NCI-H82 treated with DMSO at 0.1 percent for 48 hours (cell line): Measurements from ENCODE around the gene C8G.
A peak's percentile ranks its signal among the peaks of the same experiment; 100 is the strongest.

ENCODE experiments used
- DNase-seq: peaks from one replicate; lab custom pipeline; 2025; ENCODE audit not compliant: unreplicated experiment; lab: John Stamatoyannopoulos, UW

Gene C8G

DNA sequence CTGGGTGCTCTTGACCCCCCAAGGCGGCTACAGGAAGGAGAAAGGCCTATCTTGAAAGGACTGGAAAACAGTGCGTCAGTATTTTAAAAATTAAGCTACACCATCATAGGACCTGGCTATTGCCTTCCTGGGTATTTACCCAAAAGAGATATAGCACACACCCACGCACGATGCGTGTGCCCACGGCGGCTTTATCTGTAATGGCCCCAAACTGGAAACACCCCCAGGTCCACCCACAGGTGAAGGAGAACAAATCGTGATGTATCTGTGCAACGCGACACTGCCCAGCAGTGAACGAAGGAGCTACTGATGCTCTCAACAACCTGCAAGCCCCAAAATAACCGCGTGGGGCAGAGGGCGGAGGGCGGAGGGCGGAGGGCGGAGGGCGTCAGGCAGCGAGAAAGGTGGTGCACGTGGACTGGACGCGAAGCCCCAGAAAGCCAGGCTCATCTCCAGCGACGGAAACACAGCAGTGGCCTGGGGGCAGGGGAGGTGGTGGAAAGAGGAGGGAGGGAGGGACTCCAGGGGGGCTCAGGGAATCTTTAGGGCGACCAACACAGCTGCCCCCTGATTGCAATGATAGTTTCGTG, 19.9 kb downstream of the C8G start:
- DNase-seq, result no peak

DNA sequence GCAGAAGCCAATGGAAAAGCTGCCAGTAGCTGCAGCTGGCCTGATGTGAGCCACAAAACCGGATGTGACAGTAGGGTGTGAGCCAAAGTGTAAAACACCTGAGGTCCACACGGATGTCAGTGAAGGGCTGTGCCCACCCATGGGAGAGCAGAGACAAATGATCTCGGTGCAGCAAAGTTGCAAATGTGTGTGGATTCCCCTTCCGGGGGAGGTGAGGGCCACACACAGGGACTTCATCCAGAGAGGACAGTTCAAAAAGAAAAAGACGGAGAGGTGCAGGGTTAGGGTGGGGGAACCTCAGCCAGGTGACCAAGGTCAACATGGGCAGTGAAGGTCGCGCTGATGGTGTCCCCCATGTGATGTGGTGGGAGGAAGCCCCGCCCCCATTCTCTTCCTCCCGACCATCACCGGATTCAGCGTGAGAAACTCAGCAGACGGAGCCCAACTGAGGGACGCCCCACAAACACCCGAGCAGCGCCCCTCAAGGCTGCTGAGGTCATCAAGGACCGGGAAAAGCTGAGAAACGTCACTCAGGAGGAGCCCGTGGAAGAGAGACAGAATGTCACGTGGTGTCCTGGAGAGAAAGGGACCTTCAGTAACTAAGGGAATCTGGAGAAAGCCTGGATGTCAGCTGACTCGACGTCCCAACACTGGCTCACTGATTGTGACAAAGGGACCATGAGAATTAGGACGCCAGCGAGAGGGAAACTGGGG, 20.9 kb downstream of the C8G start:
- DNase-seq, result no peak

DNA sequence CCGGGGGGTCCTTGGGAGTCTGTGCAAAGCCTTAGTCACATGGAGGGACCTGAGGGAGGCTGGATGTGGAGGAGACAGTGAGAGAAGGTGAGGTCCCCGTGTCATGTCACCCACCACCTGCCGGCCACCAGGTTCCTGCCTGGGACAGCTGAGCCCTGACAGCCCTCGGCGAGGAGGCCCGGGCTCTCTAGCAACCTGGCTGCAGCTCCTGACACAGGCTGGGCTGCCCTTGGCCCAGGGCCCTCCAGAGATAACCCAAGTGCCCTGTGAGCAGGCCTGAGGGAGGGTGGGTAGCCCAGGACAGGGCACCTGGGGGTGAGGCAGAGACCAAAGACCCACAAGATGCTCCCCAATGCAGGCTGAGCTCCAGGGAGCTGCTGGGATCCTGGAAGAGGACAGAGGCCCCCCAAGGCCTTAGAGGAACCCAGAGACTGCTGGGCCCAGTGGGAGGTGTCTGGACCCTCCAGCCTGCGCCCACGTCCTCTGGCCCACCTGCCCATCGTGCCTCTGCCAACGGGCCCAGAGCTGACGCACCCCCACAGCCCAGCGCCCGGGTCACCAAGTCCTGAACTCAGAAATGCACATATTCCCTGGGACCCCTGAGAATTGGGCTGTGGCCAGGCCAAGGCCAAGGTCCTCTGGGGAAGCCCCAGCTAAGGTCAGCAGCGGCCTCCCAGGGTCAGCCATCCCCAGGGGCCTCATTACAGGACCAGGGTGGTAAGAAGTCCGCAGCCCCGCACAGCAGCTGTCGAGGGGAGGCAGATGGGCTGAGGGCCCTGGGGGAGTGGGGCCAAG, 23.5 kb downstream of the C8G start:
- DNase-seq, result no peak

DNA sequence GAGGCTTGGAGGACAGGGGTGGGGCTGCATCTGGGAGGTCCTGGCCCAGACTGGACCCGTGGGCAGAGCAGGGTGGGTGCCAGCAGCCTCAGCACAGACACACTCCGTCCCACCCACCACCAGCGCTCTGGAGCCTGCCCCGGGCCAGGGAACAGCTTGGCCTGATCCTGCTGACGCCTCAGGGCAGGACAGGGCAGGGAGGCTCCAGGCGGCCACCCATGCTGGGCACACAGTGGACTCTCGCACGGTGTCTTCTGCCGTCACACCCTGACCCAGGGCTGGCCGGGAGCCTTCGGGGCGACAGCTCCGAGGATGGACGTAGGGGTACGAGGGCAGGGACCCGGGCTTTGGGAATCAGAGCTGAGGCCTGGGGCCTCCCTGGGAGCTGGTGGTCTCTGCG, 24.1 kb downstream of the C8G start:
- no peak for DNase-seq

DNA sequence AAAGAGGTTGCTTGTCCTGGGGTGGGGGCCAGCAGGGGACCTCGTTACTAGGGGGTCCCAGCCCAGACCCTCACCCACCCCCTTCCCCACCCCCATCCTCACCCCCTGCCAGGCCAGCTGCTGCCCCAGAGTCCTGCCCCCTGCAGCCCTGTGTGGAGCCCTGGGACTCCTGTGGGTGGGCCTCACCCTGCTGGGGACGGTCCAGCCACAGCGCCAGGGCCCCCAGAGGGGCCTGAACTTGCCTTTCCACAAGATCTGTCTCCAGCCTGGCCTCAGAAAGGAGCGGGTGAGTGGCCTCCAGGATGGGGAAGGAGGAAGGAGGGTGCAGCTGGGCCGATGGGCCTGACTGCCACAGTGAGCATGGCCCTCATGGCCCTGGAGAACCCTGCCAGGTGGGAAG, 24.7 kb downstream of the C8G start:
- DNase-seq, result no peak

- no peak for DNase-seq
These were observed 25.3 kb downstream of the C8G start for GRCh38 chr9:136970361-136970760.

DNA sequence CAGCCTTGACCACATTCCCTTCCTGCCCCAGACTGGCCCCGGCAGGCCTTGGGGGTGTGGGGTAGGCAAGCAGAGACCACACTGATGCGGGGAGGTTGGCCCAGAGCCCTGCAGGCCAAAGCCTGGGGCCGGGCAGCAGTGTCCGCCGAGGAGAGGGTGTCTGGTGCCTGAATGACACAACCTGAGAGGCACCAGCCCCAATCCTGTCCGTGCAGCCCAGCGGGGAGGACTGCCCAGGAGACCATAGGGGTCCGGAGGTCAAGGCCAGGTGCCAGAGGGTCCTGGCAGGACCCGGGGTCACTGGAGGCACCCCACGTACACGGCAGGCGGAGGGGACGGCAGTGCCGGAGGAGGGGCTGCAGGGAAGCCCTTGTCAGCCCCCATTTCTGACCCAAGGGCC, 26.7 kb downstream of the C8G start:
- no peak for DNase-seq

DNA sequence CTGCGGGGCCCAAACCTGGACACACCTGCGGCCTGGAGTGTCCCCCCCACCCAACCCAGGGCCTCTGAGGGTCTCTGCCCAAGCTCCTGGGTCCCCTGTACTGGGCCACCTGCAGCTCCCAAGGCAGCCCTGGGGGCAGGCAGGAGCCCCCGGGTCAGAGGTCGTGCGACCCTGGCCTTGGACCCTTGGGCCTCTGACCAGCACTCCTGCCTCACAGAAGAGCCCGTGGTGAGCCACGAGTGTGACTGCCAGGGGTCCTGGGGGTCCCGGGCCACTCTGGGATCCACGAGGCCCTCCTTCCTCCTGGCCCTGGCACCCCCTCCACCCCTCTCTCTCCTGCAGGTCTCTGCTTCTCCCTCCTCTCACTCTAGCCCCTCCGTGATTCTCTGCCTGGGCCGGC, 27.3 kb downstream of the C8G start:
- no peak for DNase-seq

DNA sequence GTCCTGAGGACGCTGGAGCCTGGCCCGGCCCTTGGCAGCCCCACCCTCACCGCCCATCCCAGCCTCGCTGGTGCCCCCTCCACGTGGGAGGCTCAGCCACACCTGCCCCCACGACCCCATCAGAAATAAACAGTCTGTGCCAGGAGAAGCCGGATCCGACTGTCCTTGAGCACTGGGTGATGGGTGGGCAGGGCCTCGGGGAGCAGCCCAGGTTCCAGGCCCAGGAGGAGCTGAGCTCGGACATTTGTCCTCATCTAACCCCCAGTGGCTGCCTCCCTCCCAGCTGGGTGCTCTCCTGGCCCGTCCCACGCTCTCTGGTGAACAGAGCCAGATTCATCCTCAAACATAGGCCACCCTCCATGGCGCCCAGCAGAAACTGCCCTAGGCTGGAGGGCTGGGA, 27.7 kb downstream of the C8G start:
- no peak for DNase-seq

DNA sequence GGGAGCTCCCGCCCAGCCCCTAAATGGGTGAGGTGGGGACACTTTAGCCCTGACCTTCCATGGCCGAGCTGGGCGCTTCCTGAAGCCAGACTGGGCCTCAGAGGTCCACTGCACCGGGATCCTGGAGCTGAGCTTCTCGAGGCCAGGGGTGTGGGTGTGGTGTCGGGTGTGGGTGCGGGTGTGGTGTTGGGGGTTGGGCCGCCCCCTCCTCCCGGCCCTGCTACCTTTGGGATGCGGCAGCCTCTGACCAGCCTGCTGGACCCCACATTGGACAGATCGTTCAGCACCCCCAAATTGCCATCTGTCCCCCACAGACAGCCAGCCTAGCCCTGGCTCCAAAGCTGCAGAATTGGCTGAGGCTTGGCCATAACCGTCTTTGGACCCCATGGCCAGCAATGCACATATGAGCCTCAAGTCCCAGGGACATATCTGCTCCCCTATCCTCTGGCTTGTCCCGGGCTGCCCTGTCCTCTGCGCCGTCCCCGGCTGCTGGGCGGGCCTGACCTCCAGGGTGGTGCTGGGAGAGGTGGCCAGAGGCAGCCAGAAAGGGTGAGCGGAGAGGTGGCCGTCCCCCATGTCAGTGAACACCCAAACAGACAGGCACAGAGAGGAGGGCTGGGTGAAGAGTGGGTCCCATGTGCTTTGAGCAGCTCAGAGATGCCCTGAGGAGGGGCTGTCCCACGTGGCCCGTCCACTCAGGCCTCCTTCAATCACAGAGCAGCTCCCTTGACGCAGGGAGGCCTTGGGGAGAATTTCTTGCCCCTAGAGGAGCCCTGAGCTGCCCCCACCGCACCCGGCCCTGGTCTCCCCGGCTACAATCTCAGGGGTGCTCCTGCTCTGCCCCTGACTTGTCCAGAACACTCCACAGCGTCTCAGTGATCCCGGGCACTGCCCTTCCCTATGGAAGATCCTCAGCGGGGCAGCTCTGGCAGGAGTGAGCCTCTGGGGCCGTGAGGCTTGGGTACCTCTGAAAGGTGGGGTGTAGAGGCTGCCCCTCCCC, 28.9 kb downstream of the C8G start:
- DNase-seq, result no peak

DNA sequence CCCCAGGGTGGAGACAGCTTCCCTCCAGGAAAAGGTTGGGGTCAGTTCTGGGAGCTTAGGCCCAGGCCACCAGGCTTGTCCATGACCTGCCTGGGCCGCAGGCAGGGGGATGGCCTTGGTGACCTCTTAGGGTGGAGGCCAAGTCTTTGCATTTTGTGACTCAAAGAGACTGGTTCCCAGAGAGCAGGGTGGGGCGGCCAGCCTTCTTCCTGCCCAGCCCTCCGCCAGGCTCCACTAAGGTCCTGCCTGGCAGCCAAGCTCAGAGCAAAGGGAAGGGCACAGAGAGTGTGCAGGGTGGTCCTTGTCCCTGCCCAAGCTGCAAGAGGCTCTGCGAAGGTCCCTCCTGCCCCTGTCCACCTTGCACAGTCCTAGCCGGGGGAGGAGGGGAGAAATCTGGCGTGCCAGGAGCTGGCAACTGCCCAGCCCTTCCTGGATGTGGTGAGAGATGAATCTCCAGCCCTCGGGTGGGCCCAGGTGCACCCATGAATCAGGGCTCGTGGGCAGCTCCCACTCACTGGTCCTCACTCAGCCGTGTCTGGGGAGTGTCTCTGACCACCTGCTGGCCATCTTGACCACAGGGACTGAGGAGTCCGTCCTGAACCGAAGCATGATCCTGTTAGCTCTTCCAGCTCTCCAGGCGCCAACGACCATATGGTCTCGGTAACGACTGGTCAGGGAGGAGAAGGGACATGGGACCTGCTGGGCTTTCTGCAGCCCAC, 29.9 kb downstream of the C8G start:
- no peak for DNase-seq

DNA sequence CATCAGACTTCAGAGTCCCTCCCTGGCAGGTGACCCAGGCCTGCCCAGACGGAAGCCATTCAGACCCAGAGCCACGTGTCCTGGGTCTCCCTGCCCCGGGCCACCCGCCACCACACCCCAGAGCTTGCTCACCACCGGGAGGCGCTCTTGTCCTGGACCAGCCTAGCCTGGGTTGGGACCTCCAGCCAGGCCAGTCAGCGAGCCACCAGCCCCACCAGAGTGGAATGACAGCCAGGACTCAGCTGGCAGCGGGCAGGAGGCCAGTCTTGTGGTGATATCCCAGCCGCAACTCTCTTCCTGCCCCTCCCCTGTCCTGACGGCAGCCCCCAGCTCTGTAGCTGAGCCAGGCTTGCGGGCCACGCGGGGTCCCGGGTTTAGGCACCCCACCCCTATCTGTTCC, 30.6 kb downstream of the C8G start:
- no peak for DNase-seq

DNA sequence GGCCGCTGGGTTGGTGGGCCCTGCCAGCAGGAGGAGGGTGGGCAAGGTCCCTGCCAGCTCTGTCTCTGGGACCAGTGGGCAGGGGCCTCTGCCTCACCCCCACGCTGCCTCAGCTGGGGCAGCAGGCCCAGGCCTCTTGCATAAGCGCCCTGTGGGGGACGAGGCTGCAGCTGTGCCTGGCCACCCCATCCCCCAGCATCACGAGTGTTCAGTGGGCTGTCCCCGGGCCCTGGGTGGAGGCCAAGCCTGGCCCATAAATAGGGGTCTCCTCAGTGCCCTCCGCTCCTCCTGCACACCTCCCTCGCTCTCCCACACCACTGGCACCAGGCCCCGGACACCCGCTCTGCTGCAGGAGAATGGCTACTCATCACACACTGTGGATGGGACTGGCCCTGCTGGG, 32.2 kb downstream of the C8G start, which contains the start of gene PTGDS:
Gene PTGDS, plus strand, starts transcription at position 282 of the 400 bp plus-strand sequence. Its CDS starts 75 bp downstream, at position 357.
- DNase-seq, result no peak

DNA sequence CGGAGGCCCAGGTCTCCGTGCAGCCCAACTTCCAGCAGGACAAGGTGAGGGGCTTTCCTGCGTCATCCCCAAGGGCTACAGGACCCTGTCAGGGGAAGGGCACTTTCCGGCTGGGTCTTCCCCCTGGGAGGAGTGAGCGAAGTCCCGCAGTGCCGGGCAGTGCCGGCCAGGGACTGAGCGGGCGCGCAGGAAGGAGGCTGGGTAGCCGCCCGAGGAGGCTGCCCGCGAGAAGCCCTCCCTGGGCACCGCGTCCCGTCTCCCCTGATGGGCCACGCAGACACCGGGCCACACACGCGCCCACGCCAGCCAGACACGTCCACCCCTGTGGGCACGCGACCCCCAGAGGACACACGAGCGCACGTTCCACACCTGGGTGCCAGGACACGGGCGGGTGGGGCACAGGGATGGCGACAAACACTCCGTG, 32.6 kb downstream of the C8G start:
- DNase-seq, result no peak

- DNase-seq, result peak; percentile 28
These were observed 33.2 kb downstream of the C8G start for GRCh38 chr9:136978073-136978864.

DNA sequence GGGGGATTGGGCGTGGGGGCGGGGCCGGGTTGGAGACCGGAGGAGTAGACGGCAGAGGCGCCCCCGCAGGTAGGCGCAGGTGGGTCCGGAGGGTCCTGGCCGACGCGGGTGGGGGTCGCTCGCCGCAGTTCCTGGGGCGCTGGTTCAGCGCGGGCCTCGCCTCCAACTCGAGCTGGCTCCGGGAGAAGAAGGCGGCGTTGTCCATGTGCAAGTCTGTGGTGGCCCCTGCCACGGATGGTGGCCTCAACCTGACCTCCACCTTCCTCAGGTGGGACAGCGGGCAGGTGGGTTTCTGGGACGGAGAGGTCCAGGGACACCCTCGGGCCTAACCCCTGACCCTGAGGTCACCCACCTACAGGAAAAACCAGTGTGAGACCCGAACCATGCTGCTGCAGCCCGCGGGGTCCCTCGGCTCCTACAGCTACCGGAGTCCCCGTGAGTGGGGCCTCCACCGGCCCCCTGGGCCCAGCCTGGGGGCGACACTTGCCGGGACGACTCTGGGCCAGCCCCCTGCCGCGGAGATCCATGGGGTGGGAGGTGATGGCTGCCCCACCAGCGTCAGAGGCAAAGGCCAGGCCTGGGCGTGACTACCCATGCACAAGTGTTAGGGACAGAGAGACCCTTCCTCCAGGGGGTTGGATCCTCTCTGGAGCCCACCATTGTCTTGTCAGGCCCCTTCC, 34.0 kb downstream of the C8G start:
- DNase-seq, result no peak

DNA sequence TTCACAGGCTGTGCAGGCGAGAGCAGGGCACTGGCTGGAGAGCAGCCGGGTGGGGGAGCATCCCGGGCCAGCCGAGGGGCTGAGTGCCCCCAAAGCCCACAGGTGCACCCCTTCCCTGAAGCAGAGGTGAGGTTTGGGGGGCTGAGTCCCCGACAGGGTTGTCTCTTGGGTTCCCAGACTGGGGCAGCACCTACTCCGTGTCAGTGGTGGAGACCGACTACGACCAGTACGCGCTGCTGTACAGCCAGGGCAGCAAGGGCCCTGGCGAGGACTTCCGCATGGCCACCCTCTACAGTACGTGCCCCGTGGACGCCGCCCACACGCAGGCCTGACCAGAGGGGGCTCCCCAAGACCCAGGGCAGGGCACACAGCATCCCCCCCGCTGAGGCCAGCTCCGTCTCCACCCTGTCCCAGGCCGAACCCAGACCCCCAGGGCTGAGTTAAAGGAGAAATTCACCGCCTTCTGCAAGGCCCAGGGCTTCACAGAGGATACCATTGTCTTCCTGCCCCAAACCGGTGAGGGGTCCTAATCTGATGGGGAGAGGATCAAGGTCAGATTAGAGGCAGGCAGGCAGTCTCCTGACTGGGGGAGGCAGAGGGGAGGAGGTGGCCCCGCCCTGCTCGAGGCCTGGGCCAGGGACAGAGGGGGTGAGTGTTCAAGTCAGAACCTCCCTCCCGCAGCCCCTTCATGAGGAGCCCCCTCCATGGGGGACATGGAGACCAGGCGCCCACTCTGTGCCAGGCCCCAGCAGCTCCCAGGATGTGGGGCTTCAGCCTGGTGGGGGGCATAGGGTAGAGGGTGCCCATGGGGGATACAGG, 34.9 kb downstream of the C8G start:
- no peak for DNase-seq
